IPS DF 19.7 (cell line): Measurements from ENCODE around the gene SLC49A3.
"Not testable (repeated sequence)": the region's sequence is repeated elsewhere in the genome, so short reads cannot be mapped to it uniquely, and the experiment has no call there.

Experiments
- DNase-seq: peaks from one replicate; pipeline ENCODE4 v3.0.0-alpha.2; 2013; ENCODE audit warnings: low read depth, low spot score

Gene SLC49A3

GRCh38 chr4:688854-689681 is at the start of gene SLC49A3:
Gene SLC49A3 (minus strand): TSS chr4:689151. CDS start chr4:689127, 24 bp downstream.
- DNase-seq: no peak

- DNase-seq: not testable (repeated sequence)
Measured at GRCh38 chr4:736561-736960, 47.6 kb upstream of the SLC49A3 start.

GRCh38 chr4:735583-735982 is 46.6 kb upstream of the SLC49A3 start:
- DNase-seq: no peak

GRCh38 chr4:734951-735350 is 46.0 kb upstream of the SLC49A3 start:
- DNase-seq: no peak

GRCh38 chr4:734075-734474 is 45.1 kb upstream of the SLC49A3 start:
- DNase-seq: no peak

GRCh38 chr4:733631-733980 is 44.7 kb upstream of the SLC49A3 start:
- DNase-seq: no peak

- no peak for DNase-seq
Measured at GRCh38 chr4:732911-733630, 44.1 kb upstream of the SLC49A3 start.

GRCh38 chr4:732486-732885 is 43.5 kb upstream of the SLC49A3 start:
- DNase-seq: no peak

GRCh38 chr4:731954-732353 is 43.0 kb upstream of the SLC49A3 start:
- not testable (repeated sequence) for DNase-seq

- DNase-seq: not testable (repeated sequence)
Measured at GRCh38 chr4:730946-731904, 42.3 kb upstream of the SLC49A3 start.

- no peak for DNase-seq
Measured at GRCh38 chr4:730511-730910, 41.6 kb upstream of the SLC49A3 start.

GRCh38 chr4:729336-730315 is 40.7 kb upstream of the SLC49A3 start:
- DNase-seq: no peak

- no peak for DNase-seq
Measured at GRCh38 chr4:727576-727975, 38.6 kb upstream of the SLC49A3 start.

GRCh38 chr4:726838-727237 is 37.9 kb upstream of the SLC49A3 start:
- DNase-seq: no peak

- no peak for DNase-seq
Measured at GRCh38 chr4:726235-726787, 37.4 kb upstream of the SLC49A3 start.

- DNase-seq: no peak
Measured at GRCh38 chr4:725391-726234, 36.7 kb upstream of the SLC49A3 start.

- DNase-seq: no peak
Measured at GRCh38 chr4:723751-724530, 35.0 kb upstream of the SLC49A3 start.

- DNase-seq: no peak
Measured at GRCh38 chr4:722851-723360, 34.0 kb upstream of the SLC49A3 start.
